ENCODE results near the gene MOB1B. TPM values are rescaled to one million over a fixed set of nuclear protein-coding genes. Genes with fewer than 3 reads are reported as not detected.

The MOB1B gene
- polyA plus RNA-seq, 1 donor from 2014 or later = 32.9 TPM

GRCh38 chr4:70980196-70980595, 78.0 kb downstream of the MOB1B start:
- Histone ChIP-seq H3K27ac (ENCODE audit: low read length) (no peak overlapping the region), H3K36me3 (ENCODE audit: insufficient read depth, low read length) (peaks cover 8% of the 10 kb centered on the region), H2AFZ (ENCODE audit: low read depth, low read length) (no peak overlapping the region), H3K9ac (ENCODE audit: low read length) (no peak overlapping the region), H3K4me2 (ENCODE audit: low read length) (no peak overlapping the region), H3K27me3 (ENCODE audit: insufficient read depth, low read depth, low read length) (no peaks in the 10 kb centered on the region), H3K79me2 (replicated peaks; ENCODE audit: insufficient read depth, low read length) (no peaks in the 10 kb centered on the region), H3K4me3 (ENCODE audit: low read length) (no peak overlapping the region), H3K9me3 (ENCODE audit: low read length) (no peaks in the 10 kb centered on the region), H3F3A (ENCODE audit: insufficient read depth, low read length, poor library complexity, severe bottlenecking) (no peaks in the 10 kb centered on the region), H3K9me2 (ENCODE audit: insufficient read depth, low read length) (no peaks in the 10 kb centered on the region), H4K20me1 (ENCODE audit: insufficient read depth) (no peaks in the 10 kb centered on the region)
- TF ChIP-seq, protein P1, sequence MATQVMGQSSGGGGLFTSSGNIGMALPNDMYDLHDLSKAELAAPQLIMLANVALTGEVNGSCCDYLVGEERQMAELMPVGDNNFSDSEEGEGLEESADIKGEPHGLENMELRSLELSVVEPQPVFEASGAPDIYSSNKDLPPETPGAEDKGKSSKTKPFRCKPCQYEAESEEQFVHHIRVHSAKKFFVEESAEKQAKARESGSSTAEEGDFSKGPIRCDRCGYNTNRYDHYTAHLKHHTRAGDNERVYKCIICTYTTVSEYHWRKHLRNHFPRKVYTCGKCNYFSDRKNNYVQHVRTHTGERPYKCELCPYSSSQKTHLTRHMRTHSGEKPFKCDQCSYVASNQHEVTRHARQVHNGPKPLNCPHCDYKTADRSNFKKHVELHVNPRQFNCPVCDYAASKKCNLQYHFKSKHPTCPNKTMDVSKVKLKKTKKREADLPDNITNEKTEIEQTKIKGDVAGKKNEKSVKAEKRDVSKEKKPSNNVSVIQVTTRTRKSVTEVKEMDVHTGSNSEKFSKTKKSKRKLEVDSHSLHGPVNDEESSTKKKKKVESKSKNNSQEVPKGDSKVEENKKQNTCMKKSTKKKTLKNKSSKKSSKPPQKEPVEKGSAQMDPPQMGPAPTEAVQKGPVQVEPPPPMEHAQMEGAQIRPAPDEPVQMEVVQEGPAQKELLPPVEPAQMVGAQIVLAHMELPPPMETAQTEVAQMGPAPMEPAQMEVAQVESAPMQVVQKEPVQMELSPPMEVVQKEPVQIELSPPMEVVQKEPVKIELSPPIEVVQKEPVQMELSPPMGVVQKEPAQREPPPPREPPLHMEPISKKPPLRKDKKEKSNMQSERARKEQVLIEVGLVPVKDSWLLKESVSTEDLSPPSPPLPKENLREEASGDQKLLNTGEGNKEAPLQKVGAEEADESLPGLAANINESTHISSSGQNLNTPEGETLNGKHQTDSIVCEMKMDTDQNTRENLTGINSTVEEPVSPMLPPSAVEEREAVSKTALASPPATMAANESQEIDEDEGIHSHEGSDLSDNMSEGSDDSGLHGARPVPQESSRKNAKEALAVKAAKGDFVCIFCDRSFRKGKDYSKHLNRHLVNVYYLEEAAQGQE (IDR thresholded peaks at IDR 0.05; ENCODE audit: borderline replicate concordance) = no peak
- no peak for TF ChIP-seq RAD21 (conservative IDR thresholded peaks at IDR 0.05)

GRCh38 chr4:70984106-70984505, 81.9 kb downstream of the MOB1B start:
- Histone ChIP-seq H3K79me2 (replicated peaks; ENCODE audit: insufficient read depth, low read length) (no peaks in the 10 kb centered on the region), H3K4me2 (ENCODE audit: low read length) (no peak overlapping the region)

More at GRCh38 chr4:70984106-70984505, 81.9 kb downstream of the MOB1B start:
- Histone ChIP-seq H3K27ac (ENCODE audit: low read length) (no peak overlapping the region), H3K9ac (ENCODE audit: low read length) (no peak overlapping the region), H4K20me1 (ENCODE audit: insufficient read depth) (no peaks in the 10 kb centered on the region), H2AFZ (ENCODE audit: low read depth, low read length) (no peak overlapping the region), H3K9me2 (ENCODE audit: insufficient read depth, low read length) (no peaks in the 10 kb centered on the region), H3K27me3 (ENCODE audit: insufficient read depth, low read depth, low read length) (no peaks in the 10 kb centered on the region), H3K4me3 (ENCODE audit: low read length) (no peak overlapping the region), H3K9me3 (ENCODE audit: low read length) (no peaks in the 10 kb centered on the region), H3F3A (ENCODE audit: insufficient read depth, low read length, poor library complexity, severe bottlenecking) (no peaks in the 10 kb centered on the region), H3K36me3 (ENCODE audit: insufficient read depth, low read length) (peaks cover 8% of the 10 kb centered on the region)
- TF ChIP-seq, protein P1 (IDR thresholded peaks at IDR 0.05; ENCODE audit: borderline replicate concordance) = no peak
- TF ChIP-seq RAD21 (conservative IDR thresholded peaks at IDR 0.05) = no peak
- TF ChIP-seq EZH2 (IDR thresholded peaks at IDR 0.05; ENCODE audit: borderline replicate concordance, insufficient read depth, low read length, poor library complexity, severe bottlenecking) = no peak
- TF ChIP-seq, protein P2, sequence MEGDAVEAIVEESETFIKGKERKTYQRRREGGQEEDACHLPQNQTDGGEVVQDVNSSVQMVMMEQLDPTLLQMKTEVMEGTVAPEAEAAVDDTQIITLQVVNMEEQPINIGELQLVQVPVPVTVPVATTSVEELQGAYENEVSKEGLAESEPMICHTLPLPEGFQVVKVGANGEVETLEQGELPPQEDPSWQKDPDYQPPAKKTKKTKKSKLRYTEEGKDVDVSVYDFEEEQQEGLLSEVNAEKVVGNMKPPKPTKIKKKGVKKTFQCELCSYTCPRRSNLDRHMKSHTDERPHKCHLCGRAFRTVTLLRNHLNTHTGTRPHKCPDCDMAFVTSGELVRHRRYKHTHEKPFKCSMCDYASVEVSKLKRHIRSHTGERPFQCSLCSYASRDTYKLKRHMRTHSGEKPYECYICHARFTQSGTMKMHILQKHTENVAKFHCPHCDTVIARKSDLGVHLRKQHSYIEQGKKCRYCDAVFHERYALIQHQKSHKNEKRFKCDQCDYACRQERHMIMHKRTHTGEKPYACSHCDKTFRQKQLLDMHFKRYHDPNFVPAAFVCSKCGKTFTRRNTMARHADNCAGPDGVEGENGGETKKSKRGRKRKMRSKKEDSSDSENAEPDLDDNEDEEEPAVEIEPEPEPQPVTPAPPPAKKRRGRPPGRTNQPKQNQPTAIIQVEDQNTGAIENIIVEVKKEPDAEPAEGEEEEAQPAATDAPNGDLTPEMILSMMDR (IDR thresholded peaks at IDR 0.05; ENCODE audit: poor library complexity, severe bottlenecking) = no peak
- no peak for TF ChIP-seq SMC3 (conservative IDR thresholded peaks at IDR 0.05; ENCODE audit: poor library complexity)
- TF ChIP-seq TAF1 (IDR thresholded peaks at IDR 0.05; ENCODE audit: low read depth) = no peak
- TF ChIP-seq EP300 (conservative IDR thresholded peaks at IDR 0.05; ENCODE audit: poor library complexity, severe bottlenecking) = no peak
- no peak for TF ChIP-seq MXI1 (conservative IDR thresholded peaks at IDR 0.05; ENCODE audit: poor library complexity, severe bottlenecking)
- no peak for TF ChIP-seq POLR2AphosphoS5 (IDR thresholded peaks at IDR 0.05)

Measured in neural cell (in vitro differentiated cells).